LNCaP clone FGC (cell line): ENCODE results near the gene GABRR1.
"Not testable (repeated sequence)": the region's sequence is repeated elsewhere in the genome, so short reads cannot be mapped to it uniquely, and the experiment has no call there.

Experiments used
- DNase-seq: peaks from one replicate; pipeline ENCODE4 v3.0.0-alpha.2; 2011; ENCODE audit warnings: low read depth
- H3K4me3 ChIP-seq: 2 replicates; pipeline ENCODE4 v1.5.1; 2011; ENCODE audit warnings: mild to moderate bottlenecking, low read depth, low read length, control low read depth
- TF ChIP-seq, protein P1 (sequence below): IDR thresholded peaks from 2 replicates; pipeline ENCODE4 v1.5.1; 2012; ENCODE audit warnings: mild to moderate bottlenecking; ENCODE audit not compliant: control insufficient read depth, insufficient read depth; ENCODE audit errors: extremely low read depth

The GABRR1 gene

DNA sequence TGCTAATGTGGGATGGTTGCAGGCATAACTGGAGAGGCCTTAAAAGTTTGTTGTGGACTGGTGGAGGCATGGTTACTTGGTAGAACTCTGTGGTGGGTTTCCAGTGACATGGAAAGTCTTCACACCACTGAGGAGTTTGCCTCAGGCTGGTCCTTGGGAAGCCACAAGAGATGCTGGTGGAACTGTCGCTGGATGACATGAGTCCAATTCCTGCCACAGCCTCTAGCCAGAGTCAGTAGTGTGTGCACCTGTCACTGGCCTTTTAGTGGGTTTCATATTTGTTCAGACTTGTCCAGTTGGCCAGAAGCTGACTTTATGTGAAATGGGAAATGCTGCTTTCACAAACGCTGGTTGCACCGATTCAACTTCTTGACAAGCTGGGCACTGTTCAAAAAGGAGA lies 85.6 kb downstream of the GABRR1 start:
- H3K4me3 ChIP-seq: no peak overlapping the region
- TF ChIP-seq, protein P1, sequence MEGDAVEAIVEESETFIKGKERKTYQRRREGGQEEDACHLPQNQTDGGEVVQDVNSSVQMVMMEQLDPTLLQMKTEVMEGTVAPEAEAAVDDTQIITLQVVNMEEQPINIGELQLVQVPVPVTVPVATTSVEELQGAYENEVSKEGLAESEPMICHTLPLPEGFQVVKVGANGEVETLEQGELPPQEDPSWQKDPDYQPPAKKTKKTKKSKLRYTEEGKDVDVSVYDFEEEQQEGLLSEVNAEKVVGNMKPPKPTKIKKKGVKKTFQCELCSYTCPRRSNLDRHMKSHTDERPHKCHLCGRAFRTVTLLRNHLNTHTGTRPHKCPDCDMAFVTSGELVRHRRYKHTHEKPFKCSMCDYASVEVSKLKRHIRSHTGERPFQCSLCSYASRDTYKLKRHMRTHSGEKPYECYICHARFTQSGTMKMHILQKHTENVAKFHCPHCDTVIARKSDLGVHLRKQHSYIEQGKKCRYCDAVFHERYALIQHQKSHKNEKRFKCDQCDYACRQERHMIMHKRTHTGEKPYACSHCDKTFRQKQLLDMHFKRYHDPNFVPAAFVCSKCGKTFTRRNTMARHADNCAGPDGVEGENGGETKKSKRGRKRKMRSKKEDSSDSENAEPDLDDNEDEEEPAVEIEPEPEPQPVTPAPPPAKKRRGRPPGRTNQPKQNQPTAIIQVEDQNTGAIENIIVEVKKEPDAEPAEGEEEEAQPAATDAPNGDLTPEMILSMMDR: no peak
- DNase-seq: no peak

DNA sequence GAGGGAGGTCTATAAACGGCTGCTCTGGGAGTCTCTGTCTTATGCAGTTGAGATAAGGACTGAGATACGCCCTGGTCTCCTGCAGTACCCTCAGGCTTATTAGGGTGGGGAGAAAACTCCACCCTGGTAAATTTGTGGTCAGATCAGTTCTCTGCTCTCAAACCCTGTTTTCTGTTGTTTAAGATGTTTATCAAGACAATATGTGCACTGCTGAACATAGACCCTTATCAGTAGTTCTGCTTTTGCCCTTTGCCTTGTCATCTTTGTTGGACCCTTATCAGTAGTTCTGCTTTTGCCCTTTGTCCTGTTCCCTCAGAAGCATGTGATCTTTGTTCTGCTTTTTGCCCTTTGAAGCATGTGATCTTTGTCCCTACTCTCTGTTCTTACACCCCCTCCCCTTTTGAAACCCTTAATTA lies 88.9 kb downstream of the GABRR1 start:
- DNase-seq, H3K4me3 ChIP-seq: not testable (repeated sequence)
